GM08714 (cell line): Measurements from ENCODE around the gene SORCS2.

Experiments used
- H3K4me3 ChIP-seq: fragments of 200-500 bp; sonication (Bioruptor generic); 2 replicates; pipeline ENCODE4 v1.5.1; 2014; ENCODE audit warnings: mild to moderate bottlenecking, low read length, inconsistent platforms
- ZNF274 ChIP-seq: IDR thresholded peaks from 2 replicates; pipeline ENCODE4 v1.6.1; 2012; ENCODE audit warnings: mild to moderate bottlenecking, low read depth, low read length

The SORCS2 gene

GRCh38 chr4:7477695-7478094, 285.4 kb downstream of the SORCS2 start:
- H3K4me3 ChIP-seq = no peak overlapping the region
- TF ChIP-seq ZNF274 = no peak

GRCh38 chr4:7478665-7479064, 286.3 kb downstream of the SORCS2 start:
- no peak overlapping the region for H3K4me3 ChIP-seq
- TF ChIP-seq ZNF274 = no peak

GRCh38 chr4:7480423-7480822, 288.1 kb downstream of the SORCS2 start:
- H3K4me3 ChIP-seq = no peak overlapping the region
- no peak for TF ChIP-seq ZNF274

- TF ChIP-seq ZNF274 = no peak
These were observed 288.9 kb downstream of the SORCS2 start for GRCh38 chr4:7481227-7481626.

GRCh38 chr4:7485096-7485495, 292.8 kb downstream of the SORCS2 start:
- H3K4me3 ChIP-seq = no peak overlapping the region
- TF ChIP-seq ZNF274 = no peak

More at GRCh38 chr4:7481227-7481626, 288.9 kb downstream of the SORCS2 start:
- H3K4me3 ChIP-seq = no peak overlapping the region

- TF ChIP-seq ZNF274 = no peak
- no peak overlapping the region for H3K4me3 ChIP-seq
These were observed 293.8 kb downstream of the SORCS2 start for GRCh38 chr4:7486101-7486500.

GRCh38 chr4:7487502-7487901, 295.2 kb downstream of the SORCS2 start:
- H3K4me3 ChIP-seq = no peak overlapping the region

GRCh38 chr4:7487998-7488671, 295.8 kb downstream of the SORCS2 start:
- no peak overlapping the region for H3K4me3 ChIP-seq
- no peak for TF ChIP-seq ZNF274

More at GRCh38 chr4:7487502-7487901, 295.2 kb downstream of the SORCS2 start:
- TF ChIP-seq ZNF274 = no peak

- TF ChIP-seq ZNF274 = no peak
- H3K4me3 ChIP-seq = no peak overlapping the region
These were observed 299.6 kb downstream of the SORCS2 start for GRCh38 chr4:7491915-7492314.

- H3K4me3 ChIP-seq = no peak overlapping the region
- no peak for TF ChIP-seq ZNF274
These were observed 306.3 kb downstream of the SORCS2 start for GRCh38 chr4:7498446-7499200.

GRCh38 chr4:7499661-7500060, 307.3 kb downstream of the SORCS2 start:
- TF ChIP-seq ZNF274 = no peak
- H3K4me3 ChIP-seq = no peak overlapping the region

GRCh38 chr4:7500404-7500803, 308.1 kb downstream of the SORCS2 start:
- TF ChIP-seq ZNF274 = no peak
- H3K4me3 ChIP-seq = no peak overlapping the region

- no peak for TF ChIP-seq ZNF274
- no peak overlapping the region for H3K4me3 ChIP-seq
These were observed 309.0 kb downstream of the SORCS2 start for GRCh38 chr4:7501314-7501713.

GRCh38 chr4:7501873-7502272, 309.5 kb downstream of the SORCS2 start:
- no peak overlapping the region for H3K4me3 ChIP-seq
- TF ChIP-seq ZNF274 = no peak

GRCh38 chr4:7503559-7504249, 311.4 kb downstream of the SORCS2 start:
- TF ChIP-seq ZNF274 = no peak
- H3K4me3 ChIP-seq = no peak overlapping the region
